ENCODE measurements around the gene CD109.
"Not testable (repeated sequence)": the region's sequence is repeated elsewhere in the genome, so short reads cannot be mapped to it uniquely, and the experiment has no call there.

DNA sequence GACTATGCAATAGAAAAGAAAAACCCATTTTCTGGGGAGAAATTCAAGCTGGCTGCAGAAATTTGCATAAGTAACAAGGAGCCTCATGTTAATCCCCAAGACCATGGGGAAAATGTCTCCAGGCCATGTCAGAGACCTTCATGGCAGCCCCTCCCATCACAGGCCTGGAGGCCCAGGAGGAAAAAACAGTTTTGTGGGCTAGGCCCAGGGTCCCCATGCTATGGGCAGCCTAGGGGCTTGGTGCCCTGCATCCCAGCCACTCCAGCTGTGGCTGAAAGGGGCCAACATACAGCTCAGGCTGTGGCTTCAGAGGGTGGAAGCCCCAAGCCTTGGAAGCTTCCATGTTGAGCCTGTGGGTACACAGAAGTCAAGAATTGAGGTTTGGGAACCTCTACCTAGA lies 148.7 kb downstream of the CD109 start:
- TF ChIP-seq, protein P1, sequence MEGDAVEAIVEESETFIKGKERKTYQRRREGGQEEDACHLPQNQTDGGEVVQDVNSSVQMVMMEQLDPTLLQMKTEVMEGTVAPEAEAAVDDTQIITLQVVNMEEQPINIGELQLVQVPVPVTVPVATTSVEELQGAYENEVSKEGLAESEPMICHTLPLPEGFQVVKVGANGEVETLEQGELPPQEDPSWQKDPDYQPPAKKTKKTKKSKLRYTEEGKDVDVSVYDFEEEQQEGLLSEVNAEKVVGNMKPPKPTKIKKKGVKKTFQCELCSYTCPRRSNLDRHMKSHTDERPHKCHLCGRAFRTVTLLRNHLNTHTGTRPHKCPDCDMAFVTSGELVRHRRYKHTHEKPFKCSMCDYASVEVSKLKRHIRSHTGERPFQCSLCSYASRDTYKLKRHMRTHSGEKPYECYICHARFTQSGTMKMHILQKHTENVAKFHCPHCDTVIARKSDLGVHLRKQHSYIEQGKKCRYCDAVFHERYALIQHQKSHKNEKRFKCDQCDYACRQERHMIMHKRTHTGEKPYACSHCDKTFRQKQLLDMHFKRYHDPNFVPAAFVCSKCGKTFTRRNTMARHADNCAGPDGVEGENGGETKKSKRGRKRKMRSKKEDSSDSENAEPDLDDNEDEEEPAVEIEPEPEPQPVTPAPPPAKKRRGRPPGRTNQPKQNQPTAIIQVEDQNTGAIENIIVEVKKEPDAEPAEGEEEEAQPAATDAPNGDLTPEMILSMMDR (IDR thresholded peaks at IDR 0.05) = not testable (repeated sequence)
- TF ChIP-seq POLR2A (IDR thresholded peaks at IDR 0.05) = not testable (repeated sequence)

Measured in adrenal gland (tissue), 5 donors.